ENCODE data around the gene FFAR2.
"Not testable (repeated sequence)": the region's sequence is repeated elsewhere in the genome, so short reads cannot be mapped to it uniquely, and the experiment has no call there.

Gene FFAR2

DNA sequence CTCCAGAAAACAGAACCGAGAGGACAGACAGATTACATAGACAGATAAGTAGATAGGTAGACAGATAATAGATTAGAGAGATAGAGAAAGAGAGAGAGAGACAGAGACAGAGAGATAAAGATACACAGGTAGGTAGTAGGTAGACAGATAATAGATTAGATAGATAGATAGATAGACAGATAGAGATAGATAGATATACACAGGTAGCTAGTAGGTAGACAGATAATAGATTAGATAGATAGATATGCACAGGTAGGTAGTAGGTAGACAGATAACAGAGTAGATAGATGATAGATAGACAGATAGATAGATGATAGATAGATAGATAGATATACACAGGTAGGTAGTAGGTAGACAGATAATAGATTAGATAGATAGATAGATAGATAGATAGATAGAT is 10.1 kb downstream of the FFAR2 start:
- DNase-seq, result no peak

DNA sequence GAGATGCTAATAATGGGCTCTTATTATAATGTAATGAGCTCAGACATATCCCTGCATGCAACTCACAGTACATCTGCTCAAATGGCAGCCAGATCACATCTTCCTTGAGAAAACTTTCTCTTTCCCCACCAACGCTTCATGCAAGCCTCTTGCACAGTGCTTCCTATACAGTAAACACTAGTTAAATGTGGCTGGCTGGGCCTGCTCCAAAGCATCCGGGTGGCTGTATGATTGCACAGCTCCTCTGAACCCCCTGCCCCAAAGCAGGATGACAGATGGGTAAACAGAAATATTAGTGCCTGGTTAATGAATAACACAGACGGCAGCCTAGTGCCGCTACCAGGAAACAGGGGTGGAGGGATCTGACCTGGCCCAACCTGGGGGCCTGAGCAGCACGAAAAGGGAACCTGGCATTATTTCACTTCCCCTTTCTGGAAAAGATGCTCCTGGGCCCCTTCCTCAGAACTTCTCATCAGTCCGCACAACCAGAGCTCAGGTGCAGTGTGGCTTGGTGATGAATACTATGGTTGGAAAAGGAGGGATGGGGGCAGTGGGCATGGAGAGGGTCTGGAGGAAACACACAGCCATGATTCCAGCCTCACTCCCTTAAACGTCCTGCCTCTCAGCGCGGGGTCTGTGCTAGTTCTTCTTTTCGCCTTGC is 10.8 kb downstream of the FFAR2 start:
- no peak for DNase-seq

DNA sequence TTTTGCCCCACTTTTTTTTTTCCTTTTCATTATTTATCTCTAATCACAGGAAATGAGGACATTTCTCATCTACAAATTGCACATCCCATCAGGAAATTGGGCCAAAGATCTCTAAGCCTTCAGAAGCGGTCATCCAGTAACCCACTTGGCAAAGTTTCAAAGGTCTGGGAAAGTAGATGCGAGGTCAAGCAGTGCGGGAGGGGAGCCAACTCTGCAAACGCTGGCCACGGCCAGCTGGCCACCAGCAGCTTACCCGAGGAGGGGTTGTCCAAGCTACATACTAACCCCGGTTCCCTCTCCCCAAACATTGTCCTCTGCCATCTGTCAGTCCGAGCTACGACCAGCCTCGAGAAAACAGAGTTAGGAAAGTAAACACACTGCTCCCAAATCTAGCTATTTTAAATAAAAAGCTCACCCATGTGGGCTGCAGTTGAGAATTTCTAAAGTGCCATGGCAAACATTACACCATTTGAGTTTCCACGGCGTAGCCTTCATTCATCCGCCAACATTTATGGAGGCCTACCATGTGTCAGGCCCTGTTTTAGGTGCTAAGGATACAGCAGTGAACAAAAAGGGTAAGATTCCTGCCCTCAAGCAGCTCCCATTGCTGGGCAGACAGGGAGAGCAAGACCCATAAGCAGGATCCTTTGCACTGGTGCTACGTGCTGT is 11.5 kb downstream of the FFAR2 start:
- DNase-seq, result no peak

DNA sequence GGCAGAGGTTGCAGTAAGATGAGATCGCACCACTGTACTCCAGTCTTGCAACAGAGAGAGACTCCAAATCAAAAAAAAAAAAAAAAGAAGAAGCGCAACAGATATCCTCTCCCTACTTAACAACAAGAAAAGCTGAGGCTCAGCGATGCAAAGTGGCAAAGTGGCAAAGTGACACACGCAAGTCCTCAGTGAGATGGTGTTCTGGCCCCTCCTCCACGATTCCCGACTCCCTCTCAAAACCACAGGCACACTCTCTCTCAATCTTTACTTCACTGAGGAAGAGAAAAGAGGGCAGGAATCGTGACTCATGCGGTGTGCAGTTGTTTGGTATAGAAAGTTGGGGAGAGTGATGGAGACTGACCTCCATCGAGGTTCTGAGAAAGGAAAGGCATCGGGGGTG is 12.6 kb downstream of the FFAR2 start:
- no peak for DNase-seq

DNA sequence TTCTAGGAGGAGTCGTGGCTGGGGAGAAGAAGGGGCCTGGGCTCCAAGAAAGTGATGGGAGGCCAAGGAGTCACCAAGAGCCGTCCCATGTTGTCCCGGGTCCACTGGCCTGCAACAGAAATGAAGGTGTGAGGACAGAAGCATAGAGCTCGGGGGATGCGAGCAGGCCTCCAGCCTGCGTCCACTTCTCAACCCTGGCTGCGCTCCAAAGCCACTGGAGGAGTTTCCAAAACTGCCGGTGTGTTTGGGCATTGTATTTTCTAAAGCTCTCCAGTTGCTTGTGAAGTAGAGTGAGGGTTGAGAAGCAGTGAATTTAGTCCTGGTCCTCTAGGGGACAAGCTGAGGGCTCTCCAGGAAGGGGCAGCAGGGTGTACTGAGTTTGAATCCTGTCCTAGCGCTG is 13.0 kb downstream of the FFAR2 start:
- DNase-seq, result no peak

DNA sequence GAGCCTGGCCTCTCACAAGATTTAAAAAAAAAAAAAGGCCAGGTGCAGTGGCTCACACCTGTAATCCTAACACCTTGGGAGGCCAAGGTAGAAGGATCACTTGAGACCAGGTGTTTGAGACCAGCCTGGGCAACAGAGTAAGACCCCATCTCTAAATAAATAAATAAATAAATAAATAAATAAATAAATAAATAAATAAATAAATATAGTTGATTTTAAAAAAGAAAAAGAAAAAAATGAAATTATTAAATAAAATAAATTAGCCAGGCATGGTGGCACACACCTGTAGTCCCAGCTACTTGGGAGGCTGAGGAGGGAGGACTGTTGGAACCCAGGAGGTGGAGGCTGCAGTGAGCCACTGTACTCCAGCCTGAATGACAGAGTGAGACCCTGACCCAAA is 13.7 kb downstream of the FFAR2 start:
- DNase-seq, result not testable (repeated sequence)

DNA sequence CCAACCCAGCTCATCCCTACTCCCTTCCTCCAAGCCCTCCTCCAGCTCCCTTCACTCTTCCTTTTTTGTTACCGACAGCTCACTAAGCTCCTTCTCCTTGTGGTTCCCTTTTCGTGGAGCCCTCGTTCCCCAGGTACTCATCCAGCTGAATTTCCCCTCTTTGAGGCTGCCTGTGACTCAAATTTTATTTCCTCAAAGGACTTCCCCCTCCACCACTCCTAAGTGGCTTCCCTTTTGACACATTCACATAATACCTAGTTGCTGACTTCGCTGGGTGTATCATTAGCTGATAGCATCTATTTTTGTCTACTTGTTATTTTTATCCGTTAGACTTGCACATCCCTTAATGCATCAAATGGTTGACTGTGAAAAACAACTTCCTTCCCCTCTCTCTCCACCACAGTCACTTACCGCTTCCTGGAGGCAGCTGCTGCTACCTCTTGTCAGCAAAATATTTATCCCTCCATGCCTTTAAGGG is 14.5 kb downstream of the FFAR2 start:
- no peak for DNase-seq

DNA sequence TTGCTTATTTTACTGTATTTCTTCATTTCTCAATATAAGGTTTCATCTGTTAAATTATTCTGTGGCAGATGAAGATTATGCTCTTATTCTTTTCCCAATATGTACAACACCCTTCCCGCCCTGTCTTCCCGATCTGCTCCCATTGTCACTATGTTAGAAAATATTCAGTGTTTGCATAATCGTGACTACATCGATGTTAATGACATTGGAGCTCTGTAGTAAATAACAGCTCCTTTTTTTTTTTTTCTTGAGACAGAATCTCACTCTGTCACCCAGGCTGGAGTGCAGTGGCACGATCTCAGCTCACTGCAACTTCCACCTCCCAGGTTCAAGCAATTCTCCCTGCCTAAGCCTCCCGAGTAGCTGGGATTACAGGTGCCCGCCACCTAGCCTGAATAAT is 14.9 kb downstream of the FFAR2 start:
- DNase-seq, result not testable (repeated sequence)

DNA sequence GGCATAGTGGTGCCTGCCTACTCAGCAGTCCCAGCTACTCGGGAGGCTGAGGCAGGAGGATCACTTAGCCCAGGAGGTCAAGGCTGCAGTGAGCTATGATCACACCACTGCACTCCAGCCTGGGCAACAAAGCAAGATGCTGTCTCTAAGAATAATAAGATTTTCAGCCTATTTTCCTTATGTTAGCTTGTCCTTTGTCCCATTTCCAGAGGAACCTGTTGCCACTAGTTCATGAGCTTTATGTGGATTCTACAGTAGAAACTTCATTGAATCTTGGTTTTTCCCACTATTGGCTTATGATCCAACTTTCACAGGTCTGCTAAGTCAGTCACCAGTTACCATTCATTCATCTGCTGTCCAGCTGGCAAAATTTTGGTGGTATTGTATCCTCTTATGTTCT is 18.2 kb downstream of the FFAR2 start:
- no peak for DNase-seq

DNA sequence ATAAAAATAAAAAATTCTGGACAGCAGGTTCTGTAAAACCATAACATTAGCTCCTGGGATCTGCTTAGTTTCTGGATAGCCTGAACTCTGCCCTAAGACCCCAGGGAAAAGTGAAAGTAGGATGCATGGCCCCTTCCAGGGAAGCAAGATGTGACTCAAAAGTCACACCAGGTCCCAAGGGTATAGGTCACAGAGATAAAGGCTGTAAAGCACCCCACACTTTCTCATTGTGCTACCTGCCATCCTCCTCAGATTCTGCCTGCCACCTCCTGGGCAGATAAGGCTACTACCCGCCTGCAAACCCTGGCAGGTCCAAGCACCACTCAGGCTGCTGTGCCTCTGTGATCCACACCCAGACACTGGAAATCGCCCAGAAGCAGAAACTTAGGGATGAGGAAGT is 20.6 kb downstream of the FFAR2 start:
- no peak for DNase-seq

DNA sequence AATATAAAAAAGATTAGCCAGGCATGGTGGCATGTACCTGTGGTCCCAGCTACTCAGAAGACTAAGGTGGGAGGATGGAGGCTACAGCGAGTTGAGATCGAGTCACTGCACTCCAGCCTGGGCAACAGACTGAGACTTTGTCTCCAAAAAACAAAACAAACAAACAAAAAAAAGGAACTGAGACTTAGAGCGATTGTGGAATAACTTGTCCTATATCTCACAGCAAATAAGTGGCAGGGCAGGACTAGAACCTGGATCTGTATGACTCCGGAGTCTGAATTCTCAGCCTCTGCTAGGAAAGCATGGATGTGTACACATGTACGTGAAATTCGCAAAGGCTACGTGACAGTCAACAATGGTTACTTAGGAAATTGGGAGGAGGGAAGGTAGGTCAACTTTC is 22.1 kb downstream of the FFAR2 start:
- DNase-seq, result no peak

DNA sequence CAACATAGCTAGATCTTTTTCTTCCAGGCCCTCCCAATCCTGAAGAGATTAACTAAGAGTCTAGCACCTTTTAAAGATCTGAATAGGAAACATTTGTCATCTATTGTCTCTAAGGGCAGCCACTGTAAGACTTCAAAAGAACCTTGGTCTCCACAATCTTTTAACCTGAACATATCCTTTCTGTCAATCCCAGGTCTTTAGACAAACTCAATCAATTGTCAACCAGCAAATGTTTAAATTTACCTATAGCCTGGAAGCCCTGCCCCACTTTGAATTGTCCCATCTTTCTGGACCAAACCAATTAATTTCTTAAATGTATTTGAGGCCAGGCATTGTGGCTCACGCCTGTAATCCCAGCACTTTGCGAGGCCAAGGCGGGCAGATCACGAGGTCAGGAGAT is 23.0 kb downstream of the FFAR2 start:
- DNase-seq, result not testable (repeated sequence)

DNA sequence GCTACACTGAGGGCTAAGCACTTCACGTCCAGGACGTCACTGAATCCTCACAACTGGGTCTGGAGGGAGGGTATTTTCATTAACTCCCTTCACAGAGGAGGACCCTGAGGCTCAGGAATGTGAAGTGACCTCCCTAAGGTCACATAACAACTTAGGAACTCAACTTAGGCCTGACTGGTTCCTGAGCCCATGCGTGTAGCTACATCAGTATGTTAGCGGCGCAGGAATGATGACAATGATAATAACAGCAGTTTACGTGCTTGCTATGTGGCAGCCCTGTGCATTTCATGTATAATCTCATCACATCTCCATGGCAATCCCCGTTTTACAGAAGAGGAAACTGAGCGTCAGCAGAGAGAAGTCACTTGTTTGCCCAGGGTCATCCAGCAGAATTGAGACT is 23.9 kb downstream of the FFAR2 start:
- DNase-seq, result no peak

DNA sequence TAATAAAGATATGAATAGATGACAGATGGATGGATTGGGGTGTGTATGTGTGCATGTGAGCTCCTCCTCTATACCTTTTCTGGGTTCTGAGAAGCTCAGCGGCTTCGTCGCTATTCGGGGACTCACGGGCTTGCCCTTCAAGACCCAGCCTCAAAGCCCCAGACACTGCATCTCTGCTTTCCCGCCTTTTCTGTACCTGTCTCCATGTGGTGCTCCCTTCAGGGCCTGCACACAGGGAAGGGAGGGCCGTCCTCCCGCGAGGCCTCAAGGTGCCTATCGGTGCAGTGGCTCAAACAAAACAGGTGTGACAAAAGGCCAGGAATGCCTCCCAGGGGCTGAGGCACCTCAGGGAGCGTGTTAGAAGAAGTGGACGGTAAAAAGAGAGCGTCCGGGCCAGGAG is 26.0 kb downstream of the FFAR2 start:
- no peak for DNase-seq

DNA sequence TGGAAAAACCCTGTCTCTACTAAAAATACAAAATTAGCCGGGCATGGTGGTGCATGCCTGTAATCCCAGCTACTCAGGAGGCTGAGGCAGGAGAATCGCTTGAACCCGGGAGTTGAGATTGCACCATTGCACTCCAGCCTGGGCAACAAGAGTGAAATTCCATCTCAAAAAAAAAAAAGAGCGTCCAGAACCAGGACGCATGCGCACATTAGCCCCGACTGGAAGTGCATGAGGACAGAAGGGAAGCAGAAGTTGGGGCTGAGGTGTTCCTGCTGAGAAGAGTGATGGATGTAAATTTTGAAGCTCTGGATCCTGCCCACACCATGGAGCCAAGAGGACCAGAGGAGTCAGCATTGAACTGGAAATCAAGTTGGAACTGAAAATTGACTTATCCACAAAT is 26.5 kb downstream of the FFAR2 start:
- not testable (repeated sequence) for DNase-seq

DNA sequence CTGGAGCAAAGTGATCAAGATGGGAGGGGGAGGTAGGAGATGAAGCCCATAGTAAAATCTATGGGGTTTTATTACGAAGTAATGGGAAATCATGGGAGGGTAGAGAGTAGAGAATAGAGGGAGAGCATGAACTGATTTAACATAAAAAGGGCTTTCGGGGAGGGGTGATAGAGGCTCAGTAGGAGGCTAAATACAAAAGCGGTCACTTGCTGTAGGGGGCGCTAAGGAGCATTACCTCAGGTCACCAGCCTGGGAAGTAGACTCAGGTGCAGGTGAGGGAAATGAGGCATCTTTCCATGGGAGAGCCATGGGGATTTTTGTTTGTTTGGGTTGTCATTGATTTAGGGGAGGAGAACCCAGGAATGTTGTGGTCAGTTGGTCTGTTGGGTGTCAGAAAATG is 28.1 kb downstream of the FFAR2 start:
- DNase-seq, result no peak

DNA sequence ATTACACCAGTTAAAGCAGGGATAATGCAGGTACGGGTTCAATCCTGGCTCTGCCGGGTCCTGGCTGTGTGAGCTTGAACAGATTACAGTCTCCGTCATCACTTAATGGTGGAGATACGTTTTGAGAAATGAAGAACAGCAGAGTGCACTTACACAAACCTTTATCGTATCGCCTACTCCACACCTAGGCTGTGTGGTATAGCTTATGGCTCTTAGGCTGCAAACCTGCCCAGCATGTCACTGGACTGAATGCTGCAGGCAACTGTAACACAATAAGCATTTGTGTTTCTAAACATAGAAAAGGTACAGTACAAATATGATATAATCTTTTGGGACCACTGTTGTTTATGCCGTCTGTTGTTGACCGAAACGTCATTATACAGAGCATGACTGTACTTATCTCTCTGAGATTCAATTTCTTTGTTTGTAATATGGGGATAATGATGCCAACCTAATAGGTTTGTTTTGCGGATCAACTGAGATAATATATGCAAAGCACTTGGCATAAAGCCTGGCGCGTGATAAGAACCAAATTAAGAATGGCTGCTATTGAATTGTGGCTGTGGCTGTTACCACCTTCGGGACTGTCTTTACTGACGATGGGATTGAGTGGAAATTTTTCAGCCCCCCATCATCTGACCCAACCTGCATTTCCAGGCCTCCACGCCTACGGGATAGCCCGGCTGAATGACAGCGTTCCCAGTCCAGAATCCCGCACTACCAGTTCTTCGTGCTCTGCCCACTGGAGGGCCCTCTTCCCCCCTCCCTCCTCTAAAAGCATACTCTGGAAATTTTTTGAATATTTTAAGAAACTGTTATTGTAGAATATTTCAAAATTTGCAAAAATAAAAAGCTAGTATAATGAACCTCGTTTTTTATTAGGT is 31.0 kb downstream of the FFAR2 start:
- no peak for DNase-seq

DNA sequence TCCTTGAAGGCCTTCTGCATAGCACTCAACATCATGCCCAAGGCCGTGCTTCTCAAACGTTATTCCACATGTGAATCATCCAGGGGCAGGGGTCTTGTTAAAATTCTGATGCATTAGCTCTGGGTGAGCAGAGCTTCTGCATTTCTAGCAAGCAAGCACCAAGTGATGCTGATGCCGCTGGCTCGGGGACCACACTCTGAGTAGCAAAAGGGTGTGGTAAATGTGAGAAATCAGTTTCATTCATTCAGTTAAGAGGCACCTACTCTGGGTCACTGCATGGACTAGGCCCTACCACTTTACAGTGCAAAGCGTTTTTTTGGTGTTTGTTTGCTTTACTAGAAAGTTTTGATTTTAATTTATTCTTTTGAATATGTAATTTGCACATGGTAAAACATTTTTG is 35.0 kb downstream of the FFAR2 start:
- no peak for DNase-seq

DNA sequence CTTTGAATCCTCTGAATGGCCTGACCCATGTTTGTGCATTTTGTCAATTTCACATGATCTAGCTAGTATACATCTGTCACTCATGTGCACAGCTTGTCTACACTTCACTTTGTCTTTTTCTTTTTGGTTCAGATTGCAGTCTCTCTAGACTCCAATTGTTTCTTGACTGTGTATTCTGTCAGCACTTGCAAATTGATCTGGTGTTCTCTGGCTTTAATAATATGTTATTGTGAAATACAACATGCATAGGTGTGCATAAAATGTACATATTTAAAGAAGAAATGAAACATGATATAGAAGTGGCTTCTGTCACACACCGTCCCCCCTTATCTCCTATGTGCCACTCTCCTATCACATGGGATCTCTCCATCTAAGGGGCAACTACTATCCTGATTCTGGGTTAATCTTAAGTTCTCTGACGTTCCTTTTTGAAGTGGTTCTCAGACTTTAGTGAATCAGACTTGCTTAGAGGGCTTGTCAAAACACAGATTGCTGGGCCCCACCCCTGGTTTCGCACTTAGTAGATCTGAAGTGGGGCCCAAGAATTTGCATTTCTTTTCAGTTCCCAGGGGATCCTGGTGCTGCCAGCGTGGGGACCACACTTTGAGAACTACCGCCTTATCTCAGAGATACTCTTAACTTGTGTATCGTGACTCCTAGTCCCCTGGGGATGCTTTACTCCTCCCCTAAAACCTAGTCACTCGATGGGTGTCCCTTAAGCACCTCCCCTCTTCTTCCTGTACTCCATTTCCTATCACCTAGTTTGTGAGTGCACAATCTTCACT is 36.4 kb downstream of the FFAR2 start:
- DNase-seq, result no peak

DNA sequence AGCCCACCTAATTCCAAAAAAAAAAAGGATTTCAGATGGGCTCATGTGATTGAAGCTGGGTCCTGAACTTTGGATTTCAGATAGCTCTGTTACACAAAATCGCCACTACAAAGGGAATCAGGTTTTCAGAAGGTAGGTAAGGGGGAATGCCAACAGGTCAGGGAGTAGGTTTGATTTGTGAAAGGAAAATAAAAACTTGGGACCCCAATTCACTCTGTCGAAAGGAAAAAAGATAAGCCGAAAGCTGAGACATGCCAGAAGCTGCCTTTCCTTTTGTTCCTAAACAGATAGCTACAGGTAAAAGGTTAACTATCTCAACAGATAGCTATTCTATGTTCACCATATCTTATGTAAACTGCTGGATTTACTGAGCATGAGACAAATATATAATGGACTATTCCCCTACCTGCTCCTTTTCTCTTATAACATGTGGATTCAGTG is 38.2 kb downstream of the FFAR2 start:
- DNase-seq, result no peak

DNA sequence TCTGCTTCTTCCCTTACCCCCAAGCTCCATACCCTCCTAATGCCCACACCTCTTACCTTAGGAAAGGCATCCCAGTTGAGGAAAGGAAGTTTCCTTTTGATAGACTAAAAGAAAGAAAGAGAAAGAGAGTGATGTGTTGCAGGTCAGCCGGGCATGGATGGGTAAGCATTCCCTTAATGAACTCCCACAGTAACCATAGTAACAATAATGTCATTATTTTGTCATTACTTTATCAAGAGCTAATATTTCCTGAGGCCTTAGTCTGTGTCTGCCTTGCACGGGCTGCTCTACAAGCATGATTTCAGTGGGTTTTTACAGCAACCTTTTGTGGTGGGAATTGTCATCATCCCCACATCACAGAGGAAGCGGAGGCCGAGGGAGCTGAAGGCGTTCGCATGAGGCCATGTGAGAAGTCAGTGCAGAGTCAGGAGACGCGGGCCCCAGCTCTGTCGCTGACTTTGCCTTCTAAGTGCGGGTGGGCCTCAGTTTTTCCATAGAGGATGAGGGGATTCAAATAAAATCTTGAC is 39.7 kb downstream of the FFAR2 start:
- DNase-seq, result no peak

DNA sequence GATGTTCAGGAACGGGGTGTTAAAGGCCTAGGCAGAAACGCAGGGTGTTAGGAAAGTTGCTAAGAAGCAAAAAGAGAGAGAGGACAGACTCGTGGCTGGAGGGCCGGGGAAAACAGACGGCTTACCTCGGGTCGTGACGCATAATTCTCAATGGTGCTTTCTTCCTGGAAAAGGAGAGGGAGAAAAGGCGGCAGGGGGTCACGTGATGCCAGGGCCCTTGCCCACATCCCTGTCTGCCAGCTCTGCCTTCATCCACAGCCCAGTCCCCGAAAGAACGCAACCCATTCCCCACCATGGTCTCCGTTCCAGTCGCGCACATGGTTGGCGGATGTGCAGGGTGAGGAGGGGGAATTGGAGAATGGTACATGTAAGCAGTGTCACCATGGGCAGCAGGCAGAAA is 40.6 kb downstream of the FFAR2 start:
- no peak for DNase-seq

DNA sequence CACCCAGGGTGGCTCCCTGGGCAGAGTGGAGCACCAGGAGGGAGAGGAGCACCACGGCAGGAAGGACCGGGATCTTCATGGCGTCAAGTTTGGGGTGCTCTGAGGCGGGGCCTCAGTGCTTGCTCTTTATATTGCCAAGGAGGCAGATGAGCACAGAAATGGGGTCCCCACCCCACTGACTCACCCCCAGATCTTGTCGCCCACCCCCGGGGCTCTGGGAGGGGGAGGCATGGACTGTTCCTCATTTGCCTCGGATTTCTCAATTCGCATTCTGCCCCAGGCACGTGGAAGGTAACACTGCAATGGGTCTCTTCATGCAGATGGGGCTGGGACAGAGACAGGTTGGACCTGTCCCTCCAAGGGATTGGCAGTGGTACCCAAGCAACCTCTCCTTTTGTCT is 42.3 kb downstream of the FFAR2 start, which contains the start of gene KRTDAP:
TSS of gene KRTDAP (minus strand) at position 101 of the 400 bp plus-strand sequence. CDS start at position 79, 22 bp downstream.
- no peak for DNase-seq

Measured in NCI-H187 treated with DMSO at 0.1 percent for 48 hours (cell line).